HEK293T (cell line): ENCODE data around the gene OLIG3.

ENCODE experiments used
- ARNT ChIP-seq: fragments of 450-650 bp; IDR thresholded peaks from 2 replicates; pipeline ENCODE4 v1.6.1; 2017; ENCODE audit warnings: mild to moderate bottlenecking
- BHLHE40 ChIP-seq: fragments of 450-650 bp; IDR thresholded peaks from 2 replicates; pipeline ENCODE4 v1.6.1; 2016; ENCODE audit warnings: mild to moderate bottlenecking, moderate library complexity, borderline replicate concordance
- CTBP1 ChIP-seq: fragments of 450-650 bp; IDR thresholded peaks from 2 replicates; pipeline ENCODE4 v1.6.1; 2016; ENCODE audit warnings: borderline replicate concordance
- ELF4 ChIP-seq: fragments of 450-650 bp; IDR thresholded peaks from 2 replicates; pipeline ENCODE4 v1.6.1; 2017; ENCODE audit warnings: antibody characterized with exemption
- FOXK2 ChIP-seq: fragments of 450-650 bp; IDR thresholded peaks from 2 replicates; pipeline ENCODE4 v1.6.1; 2016; ENCODE audit warnings: mild to moderate bottlenecking
- FOXM1 ChIP-seq: fragments of 450-650 bp; IDR thresholded peaks from 2 replicates; pipeline ENCODE4 v1.6.1; 2017; ENCODE audit warnings: mild to moderate bottlenecking, borderline replicate concordance
- LEF1 ChIP-seq: fragments of 450-650 bp; IDR thresholded peaks from 2 replicates; pipeline ENCODE4 v1.6.1; 2017; ENCODE audit warnings: mild to moderate bottlenecking, borderline replicate concordance
- NFRKB ChIP-seq: fragments of 450-650 bp; IDR thresholded peaks from 2 replicates; pipeline ENCODE4 v1.6.1; 2016; ENCODE audit warnings: mild to moderate bottlenecking, moderate library complexity
- SP1 ChIP-seq: fragments of 450-650 bp; IDR thresholded peaks from 2 replicates; pipeline ENCODE4 v1.6.1; 2017
- TARDBP ChIP-seq: fragments of 450-650 bp; IDR thresholded peaks from 2 replicates; pipeline ENCODE4 v1.6.1; 2016
- ZNF384 ChIP-seq: fragments of 450-650 bp; IDR thresholded peaks from 2 replicates; pipeline ENCODE4 v1.6.1; 2016
- TF ChIP-seq, protein P1 (sequence below): fragments of 450-650 bp; IDR thresholded peaks from 2 replicates; pipeline ENCODE4 v1.6.1; 2016

- TF ChIP-seq FOXK2 (no peak), ZNF384 (no peak), TARDBP (no peak), ELF4 (no peak), NFRKB (no peak), SP1 (no peak), ARNT (no peak), LEF1 (no peak), FOXM1 (no peak), BHLHE40 (no peak), CTBP1 (no peak)
- TF ChIP-seq, protein P1, sequence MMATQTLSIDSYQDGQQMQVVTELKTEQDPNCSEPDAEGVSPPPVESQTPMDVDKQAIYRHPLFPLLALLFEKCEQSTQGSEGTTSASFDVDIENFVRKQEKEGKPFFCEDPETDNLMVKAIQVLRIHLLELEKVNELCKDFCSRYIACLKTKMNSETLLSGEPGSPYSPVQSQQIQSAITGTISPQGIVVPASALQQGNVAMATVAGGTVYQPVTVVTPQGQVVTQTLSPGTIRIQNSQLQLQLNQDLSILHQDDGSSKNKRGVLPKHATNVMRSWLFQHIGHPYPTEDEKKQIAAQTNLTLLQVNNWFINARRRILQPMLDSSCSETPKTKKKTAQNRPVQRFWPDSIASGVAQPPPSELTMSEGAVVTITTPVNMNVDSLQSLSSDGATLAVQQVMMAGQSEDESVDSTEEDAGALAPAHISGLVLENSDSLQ, result no peak
Observed at GRCh38 chr6:137494988-137495702, 951 bp upstream of the OLIG3 start.
